HepG2 (cell line): ENCODE results near the gene MIDN. TPM values are rescaled to one million over a fixed set of nuclear protein-coding genes. Genes with fewer than 3 reads are reported as not detected.

Source experiments
- AGO2 ChIP-seq: fragments of 200-400 bp; formaldehyde crosslinking; optimal IDR thresholded peaks from 2 replicates; pipeline ENCODE3; 2017; ENCODE audit warnings: mild to moderate bottlenecking, low read depth, low read length, moderate library complexity
- ATF3 ChIP-seq: sonication (generic); formaldehyde crosslinking; IDR thresholded peaks from 2 replicates; pipeline ENCODE4 v1.4.0; 2020; ENCODE audit warnings: missing genetic modification reagents
- BORCS8-MEF2B ChIP-seq: sonication (generic); formaldehyde crosslinking; IDR thresholded peaks from 2 replicates; pipeline ENCODE4 v1.8.0; 2022; ENCODE audit warnings: mild to moderate bottlenecking, missing genetic modification reagents
- CHCHD3 ChIP-seq: sonication (generic); formaldehyde crosslinking; IDR thresholded peaks from 2 replicates; pipeline ENCODE4 v1.8.0; 2022; ENCODE audit warnings: mild to moderate bottlenecking, missing genetic modification reagents, moderate library complexity
- CSRNP2 ChIP-seq: sonication (generic); formaldehyde crosslinking; conservative IDR thresholded peaks from 2 replicates; pipeline ENCODE4 v1.8.0; 2022; ENCODE audit warnings: low read depth, missing genetic modification reagents
- MLLT10 ChIP-seq: sonication (generic); formaldehyde crosslinking; IDR thresholded peaks from 2 replicates; pipeline ENCODE4 v1.4.0; 2020; ENCODE audit warnings: missing genetic modification reagents
- UBTF ChIP-seq: sonication (generic); formaldehyde crosslinking; IDR thresholded peaks from 2 replicates; pipeline ENCODE4 v1.4.0; 2020; ENCODE audit warnings: mild to moderate bottlenecking, missing genetic modification reagents
- ZBTB25 ChIP-seq: IDR thresholded peaks from 2 replicates; pipeline ENCODE4 v1.6.1; 2018; ENCODE audit warnings: missing genetic modification reagents
- ZBTB44 ChIP-seq: sonication (generic); formaldehyde crosslinking; IDR thresholded peaks from 2 replicates; pipeline ENCODE4 v1.4.0; 2020; ENCODE audit warnings: missing genetic modification reagents
- ZGPAT ChIP-seq: IDR thresholded peaks from 2 replicates; pipeline ENCODE4 v1.6.1; 2016; ENCODE audit warnings: mild to moderate bottlenecking
- ZNF281 ChIP-seq: sonication (generic); formaldehyde crosslinking; IDR thresholded peaks from 2 replicates; pipeline ENCODE4 v1.4.0; 2020; ENCODE audit warnings: missing genetic modification reagents, borderline replicate concordance
- ZNF317 ChIP-seq: sonication (generic); formaldehyde crosslinking; IDR thresholded peaks from 2 replicates; pipeline ENCODE4 v1.5.0; 2020; ENCODE audit warnings: mild to moderate bottlenecking, missing genetic modification reagents
- ZNF614 ChIP-seq: IDR thresholded peaks from 2 replicates; pipeline ENCODE4 v1.6.1; 2018; ENCODE audit warnings: missing biosample characterization, missing genetic modification reagents, inconsistent platforms, borderline replicate concordance
- ZNF780A ChIP-seq: sonication (generic); formaldehyde crosslinking; IDR thresholded peaks from 2 replicates; pipeline ENCODE4 v1.8.0; 2022; ENCODE audit warnings: mild to moderate bottlenecking, missing genetic modification reagents, moderate library complexity
- polyA plus RNA-seq, 8 experiments: library from polyadenylated mRNA; depleted of rRNA in 3 of 8; stranded (reverse) in 7 of 8; unstranded in 1 of 8; fragments of >200 nt; fragmentation: Illumina TruSeq in 4 of 8; extraction: Trizol in 4 of 8; gene quantifications; 2 replicates each; pipeline versions ENCODE4 v1.2.1 to v1.2.3, GENCODE V29; 2011 to 2016; ENCODE audit warnings: low read depth in 4 of 8, missing spikeins in 1 of 8, mixed read lengths in 1 of 8; ENCODE audit not compliant: insufficient read depth in 1 of 8
- total RNA-seq, 5 experiments: library from RNA; depleted of rRNA; stranded (reverse); fragments of >200 nt; fragmentation: Illumina TruSeq; extraction: Trizol; gene quantifications; 2 replicates each; pipeline ENCODE4 v1.2.3, GENCODE V29; 2016; ENCODE audit warnings: low read depth in 1 of 5
- TF ChIP-seq, protein P1 (sequence below): sonication (generic); formaldehyde crosslinking; IDR thresholded peaks from 2 replicates; pipeline ENCODE4 v1.5.0; 2020; ENCODE audit warnings: missing genetic modification reagents
- TF ChIP-seq, protein P2 (sequence below): sonication (generic); formaldehyde crosslinking; IDR thresholded peaks from 2 replicates; pipeline ENCODE4 v1.4.0; 2020; ENCODE audit warnings: mild to moderate bottlenecking, missing genetic modification reagents

MIDN gene
- total and polyA plus RNA-seq, 2 of the 13 experiments (the other 11 are each of a cell fraction or from before 2014, with no cell fraction given), result 8.4 to 18.0 TPM

- TF ChIP-seq, protein P1, sequence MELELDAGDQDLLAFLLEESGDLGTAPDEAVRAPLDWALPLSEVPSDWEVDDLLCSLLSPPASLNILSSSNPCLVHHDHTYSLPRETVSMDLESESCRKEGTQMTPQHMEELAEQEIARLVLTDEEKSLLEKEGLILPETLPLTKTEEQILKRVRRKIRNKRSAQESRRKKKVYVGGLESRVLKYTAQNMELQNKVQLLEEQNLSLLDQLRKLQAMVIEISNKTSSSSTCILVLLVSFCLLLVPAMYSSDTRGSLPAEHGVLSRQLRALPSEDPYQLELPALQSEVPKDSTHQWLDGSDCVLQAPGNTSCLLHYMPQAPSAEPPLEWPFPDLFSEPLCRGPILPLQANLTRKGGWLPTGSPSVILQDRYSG (CRISPR knock-in tag), result no peak
- TF ChIP-seq AGO2, result no peak
- TF ChIP-seq MLLT10 (CRISPR knock-in tag), result no peak
- TF ChIP-seq ZNF780A (CRISPR knock-in tag), result no peak
- TF ChIP-seq ZNF317 (CRISPR knock-in tag), result no peak
- TF ChIP-seq ZGPAT (CRISPR knock-in tag), result peak; percentile 29; the same call in 1 of the 2 replicates
- 0 out of 2 replicates have a peak, but pooled peaks have one; percentile 30 for TF ChIP-seq ATF3 (CRISPR knock-in tag)
- TF ChIP-seq, protein P2, sequence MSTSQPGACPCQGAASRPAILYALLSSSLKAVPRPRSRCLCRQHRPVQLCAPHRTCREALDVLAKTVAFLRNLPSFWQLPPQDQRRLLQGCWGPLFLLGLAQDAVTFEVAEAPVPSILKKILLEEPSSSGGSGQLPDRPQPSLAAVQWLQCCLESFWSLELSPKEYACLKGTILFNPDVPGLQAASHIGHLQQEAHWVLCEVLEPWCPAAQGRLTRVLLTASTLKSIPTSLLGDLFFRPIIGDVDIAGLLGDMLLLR (CRISPR knock-in tag), result no peak
- no peak; the same call in 1 of the 2 replicates for TF ChIP-seq ZNF281 (CRISPR knock-in tag)
- no peak for TF ChIP-seq CSRNP2 (CRISPR knock-in tag)
- peak; percentile 58 for TF ChIP-seq ZBTB25 (CRISPR knock-in tag)
- no peak for TF ChIP-seq BORCS8-MEF2B (CRISPR knock-in tag)
- TF ChIP-seq ZNF614 (CRISPR knock-in tag), result no peak
- no peak for TF ChIP-seq ZBTB44 (CRISPR knock-in tag)
- TF ChIP-seq UBTF (CRISPR knock-in tag), result no peak
- TF ChIP-seq CHCHD3 (CRISPR knock-in tag), result no peak
Measured at GRCh38 chr19:1269065-1269477, 20.7 kb downstream of the MIDN start, which contains the start of gene CIRBP (continued).
